Epithelial cell of proximal tubule (primary cell): ENCODE results near the gene SFMBT2. TPM values are rescaled to one million over a fixed set of nuclear protein-coding genes. Genes with fewer than 3 reads are reported as not detected.

Experiments used
- DNase-seq: peaks from one replicate; pipeline ENCODE4 v3.0.0-alpha.2; 2011; ENCODE audit warnings: low read depth
- H3K4me3 ChIP-seq: 2 replicates; pipeline ENCODE4 v1.5.1; 2011; ENCODE audit warnings: low read depth, mild to moderate bottlenecking, low read length
- total RNA-seq: library from RNA; depleted of rRNA; stranded (reverse); fragments of >200 nt; gene quantifications from 2 replicates; pipeline ENCODE4 v1.2.3, GENCODE V29; 2015
- TF ChIP-seq, protein P1 (sequence below): conservative IDR thresholded peaks from 2 replicates; pipeline ENCODE4 v1.5.1; 2012; ENCODE audit warnings: low read depth, mild to moderate bottlenecking, low read length

SFMBT2 gene
- total RNA-seq, 1 donor from 2014 or later: 2.4 TPM

- no peak overlapping the region for H3K4me3 ChIP-seq
- no peak for DNase-seq
- TF ChIP-seq, protein P1, sequence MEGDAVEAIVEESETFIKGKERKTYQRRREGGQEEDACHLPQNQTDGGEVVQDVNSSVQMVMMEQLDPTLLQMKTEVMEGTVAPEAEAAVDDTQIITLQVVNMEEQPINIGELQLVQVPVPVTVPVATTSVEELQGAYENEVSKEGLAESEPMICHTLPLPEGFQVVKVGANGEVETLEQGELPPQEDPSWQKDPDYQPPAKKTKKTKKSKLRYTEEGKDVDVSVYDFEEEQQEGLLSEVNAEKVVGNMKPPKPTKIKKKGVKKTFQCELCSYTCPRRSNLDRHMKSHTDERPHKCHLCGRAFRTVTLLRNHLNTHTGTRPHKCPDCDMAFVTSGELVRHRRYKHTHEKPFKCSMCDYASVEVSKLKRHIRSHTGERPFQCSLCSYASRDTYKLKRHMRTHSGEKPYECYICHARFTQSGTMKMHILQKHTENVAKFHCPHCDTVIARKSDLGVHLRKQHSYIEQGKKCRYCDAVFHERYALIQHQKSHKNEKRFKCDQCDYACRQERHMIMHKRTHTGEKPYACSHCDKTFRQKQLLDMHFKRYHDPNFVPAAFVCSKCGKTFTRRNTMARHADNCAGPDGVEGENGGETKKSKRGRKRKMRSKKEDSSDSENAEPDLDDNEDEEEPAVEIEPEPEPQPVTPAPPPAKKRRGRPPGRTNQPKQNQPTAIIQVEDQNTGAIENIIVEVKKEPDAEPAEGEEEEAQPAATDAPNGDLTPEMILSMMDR: no peak
These were observed 299.3 kb downstream of the SFMBT2 start for GRCh38 chr10:7111561-7111960.

- TF ChIP-seq, protein P1: no peak
- no peak for DNase-seq
- H3K4me3 ChIP-seq: no peak overlapping the region
These were observed 299.7 kb downstream of the SFMBT2 start for GRCh38 chr10:7111089-7111488.
